Measurements from ENCODE around the gene COL20A1. TPM values are rescaled to one million over a fixed set of nuclear protein-coding genes. Genes with fewer than 3 reads are reported as not detected.

The COL20A1 gene
- total RNA-seq, 2 donors from 2014 or later, result not detected

- Histone ChIP-seq H3K9me3 (no peaks in the 10 kb centered on the region), H3K36me3 (replicated peaks in 1 of 2; ENCODE audit: insufficient read depth in 1 of 2, low read depth in 2 of 2) (peaks cover 14 to 27% of the 10 kb centered on the region in 2 donors), H3K4me1 (no peaks in the 10 kb centered on the region), H3K27me3 (no peaks in the 10 kb centered on the region), H3K4me3 (no peak overlapping the region), H3K27ac (no peak overlapping the region)
- intact Hi-C loops (cut with DNase I), result no loop called here
- no peak for ATAC-seq
- DNase-seq, result no peak
- TF ChIP-seq CTCF (IDR thresholded peaks at IDR 0.05) (no peak), POLR2A (IDR thresholded peaks at IDR 0.05) (no peak)
- WGBS, 2 donors, result 91 to 96% methylated on average over 6 of the region's 6 CpGs
These were observed 12.6 kb upstream of the COL20A1 start for GRCh38 chr20:63280371-63280770.

GRCh38 chr20:63280929-63281545, 11.9 kb upstream of the COL20A1 start:
- TF ChIP-seq POLR2A (IDR thresholded peaks at IDR 0.05) (no peak), CTCF (IDR thresholded peaks at IDR 0.05) (no peak)
- DNase-seq (no peak), ATAC-seq (no peak)
- H3K36me3 ChIP-seq (replicated peaks in 1 of 2; ENCODE audit: insufficient read depth in 1 of 2, low read depth in 2 of 2), result peaks cover 14 to 33% of the 10 kb centered on the region in 2 donors
- intact Hi-C loops (cut with DNase I), result no loop called here
- no peaks in the 10 kb centered on the region for H3K4me1 ChIP-seq
- WGBS, 2 donors, result 81 to 85% methylated on average over 17 to 19 of the region's 19 CpGs
- no peaks in the 10 kb centered on the region for H3K27me3 ChIP-seq
- no peaks in the 10 kb centered on the region for H3K9me3 ChIP-seq
- H3K27ac ChIP-seq, result no peak overlapping the region
- no peak overlapping the region for H3K4me3 ChIP-seq

GRCh38 chr20:63281742-63282665, 11.0 kb upstream of the COL20A1 start:
- ATAC-seq (no peak), DNase-seq (no peak)
- Histone ChIP-seq H3K27ac (no peak overlapping the region), H3K4me3 (no peak overlapping the region), H3K27me3 (no peaks in the 10 kb centered on the region), H3K9me3 (no peaks in the 10 kb centered on the region), H3K4me1 (no peaks in the 10 kb centered on the region), H3K36me3 (replicated peaks in 1 of 2; ENCODE audit: insufficient read depth in 1 of 2, low read depth in 2 of 2) (peaks cover 14 to 29% of the 10 kb centered on the region in 2 donors)
- 90 to 92% methylated on average over 22 to 36 of the region's 38 CpGs for WGBS, 2 donors
- TF ChIP-seq CTCF (IDR thresholded peaks at IDR 0.05) (no peak), POLR2A (IDR thresholded peaks at IDR 0.05) (no peak)
- intact Hi-C loops (cut with DNase I), result no loop called here

GRCh38 chr20:63282946-63283345, 10.0 kb upstream of the COL20A1 start:
- intact Hi-C loops (cut with DNase I), result no loop called here
- TF ChIP-seq CTCF (IDR thresholded peaks at IDR 0.05) (no peak), POLR2A (IDR thresholded peaks at IDR 0.05) (no peak)
- WGBS, 2 donors, result 87 to 100% methylated on average over 1 to 17 of the region's 17 CpGs
- Histone ChIP-seq H3K4me3 (no peak overlapping the region), H3K27me3 (no peaks in the 10 kb centered on the region), H3K27ac (no peak overlapping the region), H3K4me1 (no peaks in the 10 kb centered on the region), H3K36me3 (replicated peaks in 1 of 2; ENCODE audit: insufficient read depth in 1 of 2, low read depth in 2 of 2) (peaks cover 19 to 26% of the 10 kb centered on the region in 2 donors), H3K9me3 (no peaks in the 10 kb centered on the region)
- no peak for DNase-seq
- ATAC-seq, result no peak
